Measurements from ENCODE around the gene SDC1.

- no peak for TF ChIP-seq SP1 (IDR thresholded peaks at IDR 0.05)
- no peak for TF ChIP-seq HDGF (IDR thresholded peaks at IDR 0.05; ENCODE audit: borderline replicate concordance)
- no peak for TF ChIP-seq FOXM1 (IDR thresholded peaks at IDR 0.05; ENCODE audit: borderline replicate concordance)
- TF ChIP-seq TARDBP (IDR thresholded peaks at IDR 0.05), result no peak
Observed at GRCh38 chr2:20216130-20217025, 8.6 kb downstream of the SDC1 start.

All from HEK293T (cell line).